Stromal cell of bone marrow (primary cell): ENCODE data around the gene ROR1.

Source experiments
- DNase-seq: peaks from one replicate; pipeline ENCODE4 v3.0.0-alpha.2; 2012; ENCODE audit warnings: low read depth

The ROR1 gene

DNA sequence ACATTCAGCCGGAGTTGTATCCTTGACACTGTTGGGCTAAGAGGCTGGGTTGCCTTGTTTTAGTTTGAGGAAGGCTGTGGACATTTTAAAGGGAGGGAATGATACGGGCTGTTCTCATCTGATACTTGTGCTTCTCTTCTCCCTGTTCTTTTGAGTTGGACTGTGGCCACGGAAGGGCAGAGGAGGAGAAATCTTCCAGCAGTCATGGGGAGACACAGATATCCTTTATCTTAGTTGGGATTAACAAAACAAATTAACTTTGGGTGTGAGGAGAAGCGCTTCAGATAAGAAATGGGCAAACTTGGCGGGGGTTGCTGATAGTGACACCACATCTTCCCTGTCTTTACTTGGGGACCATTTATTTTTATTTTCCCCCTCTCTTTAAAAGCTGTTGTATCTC is 138.8 kb downstream of the ROR1 start:
- DNase-seq = no peak

- DNase-seq = no peak
Observed at GRCh38 chr1:63913533-63913932, 139.7 kb downstream of the ROR1 start.

DNA sequence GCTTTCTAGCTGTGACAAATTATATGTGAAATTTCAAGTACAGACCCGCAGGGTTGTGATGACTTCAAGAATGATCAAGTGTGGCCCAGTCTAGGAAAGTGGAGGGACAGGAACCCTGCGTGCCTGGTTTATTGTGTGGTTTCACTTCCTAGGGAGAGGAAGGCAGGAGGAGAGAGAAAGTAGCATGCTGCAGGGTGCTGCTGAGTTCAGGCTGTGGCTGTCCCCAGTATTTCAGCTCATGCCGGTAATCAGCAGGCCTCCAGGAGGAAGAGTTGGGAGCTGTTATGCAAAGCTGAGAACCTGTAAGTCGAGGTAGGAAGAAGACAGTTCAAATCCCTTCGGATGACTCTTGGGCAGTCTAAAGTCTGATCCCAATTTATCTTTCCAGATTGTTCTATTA is 140.4 kb downstream of the ROR1 start:
- DNase-seq = no peak

DNA sequence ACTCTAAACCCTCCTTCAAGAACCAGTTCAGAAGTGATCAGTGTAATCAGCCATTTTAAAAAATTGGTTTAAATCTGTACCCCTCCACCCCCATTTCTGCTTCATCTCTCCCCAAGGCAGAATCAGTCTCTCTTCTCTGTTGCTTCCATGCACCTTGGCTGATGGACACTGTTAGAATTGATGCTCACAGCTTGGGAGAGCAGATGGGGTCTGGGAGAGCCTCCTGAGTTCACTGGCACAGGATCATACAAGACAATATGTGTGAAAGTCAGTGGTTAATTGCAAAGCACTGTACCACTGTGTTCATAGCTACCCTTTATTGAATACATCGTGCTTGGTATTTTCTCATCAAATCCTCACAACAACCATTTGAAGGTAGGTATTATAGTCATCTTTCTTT is 140.9 kb downstream of the ROR1 start:
- DNase-seq = no peak

DNA sequence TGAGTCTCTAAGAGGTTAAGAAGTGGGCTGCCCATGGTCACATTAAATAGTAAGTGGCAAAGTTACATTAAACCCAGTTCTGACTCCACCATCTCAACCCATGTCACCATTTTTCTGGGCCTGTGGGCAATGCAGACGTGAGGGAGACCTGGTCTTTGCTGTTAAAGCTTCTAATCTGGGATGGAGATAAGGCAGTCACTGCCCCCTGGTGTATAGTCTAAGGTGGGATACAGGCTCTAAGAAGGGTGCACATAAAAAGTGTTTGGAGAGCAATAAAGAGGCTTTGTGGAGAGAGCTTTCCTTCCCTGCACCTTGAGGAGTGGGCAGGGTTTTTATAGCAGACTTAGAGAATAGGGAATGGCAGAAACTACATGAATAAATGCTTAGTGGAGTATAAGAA is 141.3 kb downstream of the ROR1 start:
- no peak for DNase-seq

GRCh38 chr1:63916485-63917360 is 142.9 kb downstream of the ROR1 start:
- no peak for DNase-seq

DNA sequence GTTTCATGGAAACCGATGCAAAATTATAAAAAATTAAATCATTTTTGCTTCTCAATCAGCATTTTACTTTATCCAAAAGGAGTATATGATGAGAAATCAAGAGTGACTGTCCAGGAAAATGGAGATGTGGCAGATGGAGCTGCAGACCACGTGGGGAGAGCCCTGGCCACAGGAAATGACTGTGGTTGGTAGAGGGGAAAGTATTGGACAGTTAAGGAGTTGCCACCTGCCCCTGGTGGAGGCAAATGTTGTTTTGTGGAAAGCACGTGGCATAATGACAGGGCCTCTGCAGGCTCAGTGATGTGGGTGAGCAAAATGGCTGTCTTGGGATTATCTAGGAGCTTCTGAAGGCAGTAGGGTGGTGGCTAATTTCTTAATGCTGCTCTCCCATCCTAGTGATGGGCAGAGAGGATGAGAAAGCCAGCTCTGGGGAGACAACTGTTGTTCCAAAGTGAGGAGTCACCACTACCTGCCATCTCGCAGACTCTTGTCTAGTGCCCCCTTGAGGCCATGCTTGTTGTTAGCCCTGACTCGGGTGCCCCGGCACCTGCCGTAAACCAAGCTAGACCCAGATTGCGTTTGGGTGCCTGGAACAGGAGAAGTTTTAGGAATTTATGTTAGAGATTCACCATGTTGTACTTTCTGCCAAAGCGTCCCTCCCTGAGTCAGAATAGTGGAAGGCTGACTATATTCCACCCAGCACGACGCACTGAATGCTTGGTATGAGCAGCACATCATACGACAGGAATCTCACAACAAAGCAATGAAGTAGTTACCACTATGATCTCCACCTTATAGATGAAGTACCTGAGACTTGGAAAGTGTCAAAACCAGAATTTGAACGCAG is 144.0 kb downstream of the ROR1 start:
- no peak for DNase-seq

DNA sequence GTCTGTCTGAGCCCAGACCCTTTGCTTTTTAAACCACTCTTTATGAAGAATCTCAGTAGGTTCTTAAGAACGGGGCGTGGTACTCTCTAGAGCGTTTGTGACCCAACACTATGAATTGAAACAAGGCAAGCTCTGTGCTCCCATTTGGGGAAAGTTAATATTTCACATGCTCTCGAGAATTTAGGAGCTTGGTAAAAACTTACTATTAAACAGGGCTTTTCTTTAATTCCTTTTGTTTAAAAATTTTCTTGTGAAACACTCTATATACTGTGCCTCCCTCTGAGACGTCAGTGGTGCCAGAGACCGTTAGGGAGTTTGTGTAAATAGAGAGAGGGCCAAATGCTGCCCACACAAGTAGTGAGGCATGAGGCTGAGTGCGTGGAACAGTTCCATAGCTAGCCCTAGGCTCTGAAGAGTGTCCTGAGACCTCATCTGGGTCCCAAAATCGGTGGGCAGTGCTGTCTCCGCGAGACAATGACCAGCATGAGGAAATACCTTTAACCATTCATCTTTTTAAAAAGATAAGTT is 144.7 kb downstream of the ROR1 start:
- DNase-seq = no peak

DNA sequence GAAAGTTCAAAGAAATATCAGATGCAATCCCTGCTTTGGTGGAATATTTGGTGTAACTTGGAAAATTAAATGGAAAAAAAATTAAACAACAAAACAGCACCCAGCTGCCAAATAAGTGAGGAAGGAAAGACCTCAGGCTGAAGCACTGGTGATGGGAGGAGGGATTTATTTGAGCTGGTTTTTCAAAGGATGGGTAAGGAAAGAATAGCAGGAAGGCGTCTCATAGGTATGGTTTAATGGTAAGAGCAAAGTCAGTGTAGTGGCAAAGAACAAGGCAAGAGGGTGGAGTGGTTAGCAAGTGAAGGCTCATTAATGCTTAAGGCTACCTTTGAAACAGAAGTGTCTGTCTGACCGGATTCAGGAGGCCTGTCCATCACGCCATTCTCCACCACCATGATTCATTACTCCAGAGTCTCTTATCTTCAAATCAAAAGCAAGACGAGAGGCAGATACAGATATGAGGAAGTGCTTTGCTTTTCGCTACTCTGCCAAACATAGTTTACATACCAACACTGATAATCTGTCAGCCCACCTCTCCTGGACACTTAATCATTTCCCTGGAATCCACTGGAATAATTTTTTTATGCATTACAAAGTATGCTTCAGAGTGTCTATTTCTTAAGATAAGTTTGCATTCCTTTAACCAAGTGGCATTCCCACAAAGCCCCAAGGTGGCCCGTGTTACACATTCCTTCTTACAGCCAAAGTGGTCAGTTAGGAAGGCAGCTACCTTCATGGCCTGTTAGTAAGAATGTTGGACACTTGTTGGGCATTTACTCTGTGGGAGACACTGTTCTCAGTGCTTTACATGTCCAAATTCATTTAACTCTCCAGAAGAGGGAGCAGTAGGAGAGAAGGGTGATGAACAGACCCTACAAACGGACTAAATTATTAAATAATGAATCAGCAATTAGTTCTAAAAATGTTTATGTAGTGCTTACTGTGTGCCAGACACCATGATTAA is 146.6 kb downstream of the ROR1 start:
- peak; percentile 25 for DNase-seq

GRCh38 chr1:63921359-63921758 is 147.5 kb downstream of the ROR1 start:
- no peak for DNase-seq

GRCh38 chr1:63921802-63922201 is 148.0 kb downstream of the ROR1 start:
- DNase-seq = no peak

GRCh38 chr1:63922848-63923247 is 149.0 kb downstream of the ROR1 start:
- DNase-seq = no peak

DNA sequence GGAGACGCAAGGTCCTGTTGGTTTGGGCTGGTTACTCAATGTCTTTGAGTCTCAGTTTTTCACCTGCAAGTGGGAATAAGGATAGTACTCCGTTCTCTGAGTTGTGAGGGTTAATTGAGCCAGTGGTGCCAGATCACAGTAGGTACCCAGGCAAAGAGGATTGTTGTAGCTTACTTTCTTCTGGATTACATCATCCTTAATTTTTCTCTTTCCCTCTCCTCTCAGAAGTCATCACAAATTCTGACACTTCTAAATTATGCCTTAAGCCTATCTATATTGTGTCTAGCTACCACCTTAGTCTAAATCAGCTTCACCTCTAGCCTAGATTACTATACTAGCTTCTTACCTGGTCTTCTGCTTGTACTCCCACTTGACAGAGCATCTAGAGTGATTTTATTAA is 149.5 kb downstream of the ROR1 start:
- DNase-seq = no peak

GRCh38 chr1:63924600-63924999 is 150.8 kb downstream of the ROR1 start:
- DNase-seq = no peak

GRCh38 chr1:63928186-63929105 is 154.6 kb downstream of the ROR1 start:
- DNase-seq = no peak

DNA sequence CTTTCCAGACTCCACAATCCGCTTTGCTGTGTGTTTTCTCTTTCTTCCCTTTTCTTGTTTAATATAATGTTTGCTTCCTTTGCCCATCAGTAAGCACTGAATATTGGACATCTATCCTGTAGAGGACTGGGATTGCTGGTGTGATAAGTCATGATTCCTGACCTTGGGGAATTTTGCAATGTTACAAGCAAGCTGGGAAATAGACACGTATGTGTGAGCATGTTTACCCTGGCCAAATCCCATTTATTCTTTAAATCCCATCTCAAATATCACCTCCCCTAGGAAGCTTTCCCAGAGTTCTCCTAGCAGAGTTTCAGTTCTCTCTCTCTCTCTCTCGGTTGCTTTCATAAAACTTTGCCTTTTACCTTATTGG is 155.3 kb downstream of the ROR1 start:
- peak; percentile 53 for DNase-seq

DNA sequence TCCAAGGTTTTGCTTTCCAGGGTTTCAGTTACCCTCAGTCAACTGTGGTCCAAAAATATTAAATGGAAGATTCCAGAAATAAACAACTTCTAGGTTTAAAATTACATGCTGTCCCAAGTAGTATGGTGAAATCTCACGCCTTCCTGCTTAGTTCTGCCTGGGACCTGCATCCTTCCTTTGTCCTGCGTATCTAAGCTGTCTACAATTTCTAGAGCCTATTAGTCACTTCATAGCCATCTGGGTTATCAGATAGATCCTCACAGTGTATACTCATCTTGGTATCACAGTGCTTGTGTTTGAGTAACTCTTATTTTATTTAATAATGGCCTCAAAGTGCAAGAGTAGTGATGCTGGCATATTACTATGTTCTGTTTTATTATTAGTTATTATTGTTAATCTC is 157.7 kb downstream of the ROR1 start:
- no peak for DNase-seq

DNA sequence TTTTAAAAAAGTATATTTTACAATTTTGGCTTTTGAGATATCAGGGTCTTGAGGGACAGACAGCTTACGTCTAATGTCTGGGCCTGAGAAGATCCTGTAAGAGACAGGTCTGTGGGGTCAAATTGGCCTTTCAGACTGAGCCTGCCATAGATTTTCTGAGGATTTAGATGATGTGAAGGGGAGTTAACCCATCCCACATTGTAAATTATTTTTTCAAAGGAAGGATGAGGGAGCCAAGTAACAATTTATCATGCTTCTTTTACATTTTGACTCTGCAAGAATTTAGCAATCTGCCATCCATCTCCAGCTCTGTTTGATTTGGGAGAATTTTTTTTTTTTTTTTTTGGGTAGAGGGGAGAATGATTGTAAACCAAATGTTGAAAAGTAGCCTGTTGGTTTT is 160.9 kb downstream of the ROR1 start:
- DNase-seq = no peak

DNA sequence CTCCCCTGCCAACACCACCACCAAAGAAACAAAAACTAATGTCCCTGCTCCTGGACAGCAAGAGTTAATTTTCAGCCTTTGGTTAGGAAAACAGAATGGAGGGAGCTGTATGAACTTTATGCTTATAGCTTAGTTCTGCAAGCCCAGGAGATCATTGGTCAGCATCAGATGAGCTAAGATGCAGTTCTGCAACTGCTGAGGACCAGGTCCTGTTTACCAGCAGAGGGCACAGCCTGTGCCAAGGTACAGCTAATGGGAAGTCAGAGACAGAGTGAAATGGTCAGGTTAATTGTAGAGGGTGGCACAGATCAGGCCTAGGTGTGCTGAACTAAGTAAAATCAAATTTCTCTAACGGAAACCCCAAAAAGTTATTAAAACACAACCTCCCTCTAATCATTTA is 161.3 kb downstream of the ROR1 start:
- no peak for DNase-seq

- no peak for DNase-seq
Observed at GRCh38 chr1:63935553-63935952, 161.7 kb downstream of the ROR1 start.

DNA sequence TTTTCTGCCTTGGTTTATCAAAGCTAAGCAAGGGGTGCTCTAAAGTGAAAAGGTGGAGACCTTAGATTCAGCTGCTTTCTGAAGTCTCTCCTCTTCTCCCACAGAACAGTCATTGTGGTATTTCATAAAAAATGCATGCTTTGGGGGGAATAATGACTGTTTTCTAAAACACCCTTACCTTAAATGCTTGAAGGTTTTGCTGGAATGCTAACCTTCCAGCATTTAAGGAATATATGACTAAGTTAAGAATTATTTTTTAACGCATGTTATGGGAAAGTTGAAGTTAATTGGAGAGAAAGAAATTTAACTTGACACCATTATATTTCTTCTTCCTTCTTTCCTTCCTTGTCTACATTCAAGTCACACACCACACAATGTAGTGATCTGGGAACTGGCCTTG is 162.5 kb downstream of the ROR1 start:
- DNase-seq = no peak
